Renal cortical epithelial cell (primary cell): ENCODE measurements around the gene SLC34A3. TPM values are rescaled to one million over a fixed set of nuclear protein-coding genes. Genes with fewer than 3 reads are reported as not detected.

Source experiments
- DNase-seq: peaks from one replicate; pipeline ENCODE4 v3.0.0-alpha.2; 2011; ENCODE audit warnings: low read depth
- total RNA-seq: library from RNA; depleted of rRNA; stranded (reverse); fragments of >200 nt; gene quantifications from 2 replicates; pipeline ENCODE4 v1.2.3, GENCODE V29; 2014

SLC34A3 gene
- total RNA-seq, 1 donor from 2014 or later = not detected

GRCh38 chr9:137275588-137276472 is 45.1 kb downstream of the SLC34A3 start:
- no peak for DNase-seq

GRCh38 chr9:137276473-137277328 is 46.0 kb downstream of the SLC34A3 start:
- peak; percentile 41 for DNase-seq

GRCh38 chr9:137277329-137278041 is 46.8 kb downstream of the SLC34A3 start, which contains the start of gene TOR4A:
Gene TOR4A, plus strand, starts transcription at chr9:137277726. Its CDS starts 964 bp downstream, at chr9:137278690.
- peak; percentile 82 for DNase-seq

- no peak for DNase-seq
Observed at GRCh38 chr9:137278061-137278701, 47.5 kb downstream of the SLC34A3 start.

- no peak for DNase-seq
Observed at GRCh38 chr9:137278721-137279711, 48.3 kb downstream of the SLC34A3 start.

GRCh38 chr9:137279741-137280473 is 49.2 kb downstream of the SLC34A3 start:
- DNase-seq = no peak

- no peak for DNase-seq
Observed at GRCh38 chr9:137280474-137281344, 50.0 kb downstream of the SLC34A3 start.

GRCh38 chr9:137281345-137282116 is 50.8 kb downstream of the SLC34A3 start:
- DNase-seq = no peak

Other genes starting within 250 kb of the SLC34A3 start
- not detected in 2 replicates for gene LCNL1, start 247.9 kb upstream of the SLC34A3 start, total RNA-seq
- gene PAXX, start 238.5 kb upstream of the SLC34A3 start, total RNA-seq = 13.6 and 26.9 TPM in 2 replicates
- 0.85 and 1.9 TPM in 2 replicates for gene CLIC3, start 234.3 kb upstream of the SLC34A3 start, total RNA-seq
- 7.5 and 53.0 TPM in 2 replicates for gene ABCA2, start 202.7 kb upstream of the SLC34A3 start, total RNA-seq
- not detected in 2 replicates for gene FUT7, start 198.8 kb upstream of the SLC34A3 start, total RNA-seq
- 7.1 and 21.6 TPM in 2 replicates for gene NPDC1, start 184.7 kb upstream of the SLC34A3 start, total RNA-seq
- 0.17 and 0.35 TPM in 2 replicates for gene ENTPD2, start 176.8 kb upstream of the SLC34A3 start, total RNA-seq
- 0.99 and 12.0 TPM in 2 replicates for gene SAPCD2, start 160.3 kb upstream of the SLC34A3 start, total RNA-seq
- 6.4 and 7.1 TPM in 2 replicates for gene UAP1L1, start 153.4 kb upstream of the SLC34A3 start, total RNA-seq
- 67.6 and 71.4 TPM in 2 replicates for gene MAN1B1, start 143.9 kb upstream of the SLC34A3 start, total RNA-seq
- 42.3 and 70.2 TPM in 2 replicates for gene DPP7, start 116.2 kb upstream of the SLC34A3 start, total RNA-seq
- 0.30 TPM in 1 of 2 replicates, not detected in the other for gene GRIN1, start 91.7 kb upstream of the SLC34A3 start, total RNA-seq
- not detected in 2 replicates for gene LRRC26, start 60.9 kb upstream of the SLC34A3 start, total RNA-seq
- gene TMEM210, start 58.8 kb upstream of the SLC34A3 start, total RNA-seq = not detected in 2 replicates
- gene ANAPC2, start 42.3 kb upstream of the SLC34A3 start, total RNA-seq = 10.4 and 28.9 TPM in 2 replicates
- gene SSNA1, start 42.2 kb upstream of the SLC34A3 start, total RNA-seq = 45.5 and 76.2 TPM in 2 replicates
- gene TPRN, start 30.2 kb upstream of the SLC34A3 start, total RNA-seq = 4.5 and 10.6 TPM in 2 replicates
- gene TMEM203, start 25.3 kb upstream of the SLC34A3 start, total RNA-seq = 30.2 and 42.8 TPM in 2 replicates
- gene NDOR1, start 25.2 kb upstream of the SLC34A3 start, total RNA-seq = 2.3 and 6.2 TPM in 2 replicates
- 1.2 TPM in 1 of 2 replicates, not detected in the other for gene RNF208, start 8.7 kb upstream of the SLC34A3 start, total RNA-seq
- gene CYSRT1, start 5.7 kb upstream of the SLC34A3 start, total RNA-seq = 0.20 and 0.87 TPM in 2 replicates
- 0.15 and 0.52 TPM in 2 replicates for gene RNF224, start 3.4 kb upstream of the SLC34A3 start, total RNA-seq
- 153 and 288 TPM in 2 replicates for gene TUBB4B, start 10.4 kb downstream of the SLC34A3 start, total RNA-seq
- not detected in 2 replicates for gene STPG3, start 20.4 kb downstream of the SLC34A3 start, total RNA-seq
- 55.4 and 62.2 TPM in 2 replicates for gene NELFB, start 24.4 kb downstream of the SLC34A3 start, total RNA-seq
- gene TOR4A, start 46.8 kb downstream of the SLC34A3 start, total RNA-seq = 36.3 and 42.1 TPM in 2 replicates
- 0.55 and 1.0 TPM in 2 replicates for gene NRARP, start 71.4 kb downstream of the SLC34A3 start, total RNA-seq
- 11.6 and 12.2 TPM in 2 replicates for gene EXD3, start 192.3 kb downstream of the SLC34A3 start, total RNA-seq
- 2.1 and 2.8 TPM in 2 replicates for gene NOXA1, start 192.5 kb downstream of the SLC34A3 start, total RNA-seq
- 0.05 and 0.17 TPM in 2 replicates for gene ENTPD8, start 210.5 kb downstream of the SLC34A3 start, total RNA-seq
- gene NSMF, start 228.4 kb downstream of the SLC34A3 start, total RNA-seq = 12.0 and 20.4 TPM in 2 replicates